GM15510 (cell line): ENCODE data around the gene NEAT1.

Experiments used
- POLR2A ChIP-seq: IDR thresholded peaks from 3 replicates; pipeline ENCODE4 v1.6.1; 2011; ENCODE audit warnings: borderline replicate concordance; ENCODE audit not compliant: insufficient read length; ENCODE audit errors: extremely low read depth

The NEAT1 gene

GRCh38 chr11:65396769-65397745 is 25.5 kb upstream of the NEAT1 start:
- no peak for TF ChIP-seq POLR2A

- no peak for TF ChIP-seq POLR2A
Observed at GRCh38 chr11:65398362-65398910, 24.2 kb upstream of the NEAT1 start.

GRCh38 chr11:65399249-65399648 is 23.3 kb upstream of the NEAT1 start:
- TF ChIP-seq POLR2A, result no peak

GRCh38 chr11:65399845-65400244 is 22.8 kb upstream of the NEAT1 start:
- TF ChIP-seq POLR2A, result no peak

- TF ChIP-seq POLR2A, result no peak
Observed at GRCh38 chr11:65400307-65401072, 22.1 kb upstream of the NEAT1 start.

- TF ChIP-seq POLR2A, result no peak
Observed at GRCh38 chr11:65401073-65401802, 21.4 kb upstream of the NEAT1 start.

- TF ChIP-seq POLR2A, result no peak
Observed at GRCh38 chr11:65401803-65402248, 20.8 kb upstream of the NEAT1 start.

GRCh38 chr11:65402790-65403189 is 19.8 kb upstream of the NEAT1 start:
- TF ChIP-seq POLR2A, result no peak

- no peak for TF ChIP-seq POLR2A
Observed at GRCh38 chr11:65403607-65404121, 18.9 kb upstream of the NEAT1 start.

GRCh38 chr11:65404210-65404609 is 18.4 kb upstream of the NEAT1 start:
- no peak for TF ChIP-seq POLR2A

GRCh38 chr11:65404638-65405339 is 17.8 kb upstream of the NEAT1 start:
- no peak for TF ChIP-seq POLR2A

- no peak for TF ChIP-seq POLR2A
Observed at GRCh38 chr11:65410936-65411680, 11.5 kb upstream of the NEAT1 start.

GRCh38 chr11:65411681-65412070 is 10.9 kb upstream of the NEAT1 start:
- TF ChIP-seq POLR2A, result no peak
